HG03066 (cell line): ENCODE data around the gene SPAG6.
A peak's percentile ranks its signal among the peaks of the same experiment; 100 is the strongest.

Source experiments
- ATAC-seq: cut with Tn5 transposase; IDR thresholded peaks from one replicate; pipeline ENCODE4 v1.9.1; 2021; ENCODE audit warnings: low read depth; ENCODE audit not compliant: unreplicated experiment

Gene SPAG6

GRCh38 chr10:22321924-22322640, 23.2 kb upstream of the SPAG6 start:
- ATAC-seq: no peak

- ATAC-seq: no peak
These were observed 22.6 kb upstream of the SPAG6 start for GRCh38 chr10:22322641-22323160.

- ATAC-seq: no peak
These were observed 21.6 kb upstream of the SPAG6 start for GRCh38 chr10:22323538-22324305.

GRCh38 chr10:22324413-22324812, 20.9 kb upstream of the SPAG6 start:
- ATAC-seq: no peak

- no peak for ATAC-seq
These were observed 20.4 kb upstream of the SPAG6 start for GRCh38 chr10:22324893-22325271.

GRCh38 chr10:22325272-22326144, 19.8 kb upstream of the SPAG6 start:
- ATAC-seq: peak; percentile 43

GRCh38 chr10:22326145-22326702, 19.1 kb upstream of the SPAG6 start:
- ATAC-seq: no peak

- no peak for ATAC-seq
These were observed 16.1 kb upstream of the SPAG6 start for GRCh38 chr10:22329150-22329549.

GRCh38 chr10:22332116-22332692, 13.1 kb upstream of the SPAG6 start:
- no peak for ATAC-seq

GRCh38 chr10:22333167-22333974, 11.9 kb upstream of the SPAG6 start:
- ATAC-seq: no peak

- ATAC-seq: no peak
These were observed 11.4 kb upstream of the SPAG6 start for GRCh38 chr10:22333975-22334282.

GRCh38 chr10:22334414-22335172, 10.7 kb upstream of the SPAG6 start:
- ATAC-seq: no peak

GRCh38 chr10:22335173-22335933, 9.9 kb upstream of the SPAG6 start:
- peak; percentile 45 for ATAC-seq

GRCh38 chr10:22338185-22338900, 7.0 kb upstream of the SPAG6 start:
- ATAC-seq: no peak

GRCh38 chr10:22338931-22339330, 6.4 kb upstream of the SPAG6 start:
- no peak for ATAC-seq

GRCh38 chr10:22339761-22340328, 5.5 kb upstream of the SPAG6 start:
- no peak for ATAC-seq
